ENCODE results near the gene TTLL11.

TTLL11 gene

GRCh38 chr9:121852651-121853616, 240.2 kb downstream of the TTLL11 start:
- DNase-seq (ENCODE audit: low spot score in 2 of 2) (no peak), ATAC-seq (peak; percentile 28)
- Mint-ChIP-seq H3K36me3 (no peaks in the 10 kb centered on the region), H3K9me3 (peaks cover 5% of the 10 kb centered on the region), H3K4me3 (no peak overlapping the region), H3K4me1 (no peaks in the 10 kb centered on the region), H3K27ac (no peak overlapping the region)

GRCh38 chr9:121852241-121852640, 240.9 kb downstream of the TTLL11 start:
- Mint-ChIP-seq H3K4me1 (no peaks in the 10 kb centered on the region), H3K27ac (no peak overlapping the region), H3K9me3 (peaks cover 5% of the 10 kb centered on the region), H3K4me3 (no peak overlapping the region), H3K36me3 (no peaks in the 10 kb centered on the region)
- DNase-seq (ENCODE audit: low spot score in 2 of 2) (no peak), ATAC-seq (no peak)

- ATAC-seq (no peak), DNase-seq (ENCODE audit: low spot score in 2 of 2) (no peak)
- no peaks in the 10 kb centered on the region for H3K4me1 Mint-ChIP-seq
- peaks cover 5% of the 10 kb centered on the region for H3K9me3 Mint-ChIP-seq
- no peaks in the 10 kb centered on the region for H3K36me3 Mint-ChIP-seq
- no peak overlapping the region for H3K4me3 Mint-ChIP-seq
- no peak overlapping the region for H3K27ac Mint-ChIP-seq
Measured at GRCh38 chr9:121851641-121852091, 241.4 kb downstream of the TTLL11 start.

GRCh38 chr9:121850366-121850765, 242.7 kb downstream of the TTLL11 start:
- H3K9me3 Mint-ChIP-seq, result peaks cover 5% of the 10 kb centered on the region
- H3K36me3 Mint-ChIP-seq, result no peaks in the 10 kb centered on the region
- ATAC-seq (no peak), DNase-seq (ENCODE audit: low spot score in 2 of 2) (no peak)
- no peak overlapping the region for H3K27ac Mint-ChIP-seq
- no peaks in the 10 kb centered on the region for H3K4me1 Mint-ChIP-seq
- no peak overlapping the region for H3K4me3 Mint-ChIP-seq

- no peak for DNase-seq (ENCODE audit: low spot score in 2 of 2)
- no peaks in the 10 kb centered on the region for H3K36me3 Mint-ChIP-seq
- no peak overlapping the region for H3K4me3 Mint-ChIP-seq
- H3K4me1 Mint-ChIP-seq, result no peaks in the 10 kb centered on the region
- no peak for ATAC-seq
- H3K9me3 Mint-ChIP-seq, result peaks cover 5% of the 10 kb centered on the region
- no peak overlapping the region for H3K27ac Mint-ChIP-seq
Measured at GRCh38 chr9:121849554-121849953, 243.6 kb downstream of the TTLL11 start.

- ATAC-seq, result no peak
- Mint-ChIP-seq H3K9me3 (peaks cover 5% of the 10 kb centered on the region), H3K4me3 (no peak overlapping the region), H3K36me3 (no peaks in the 10 kb centered on the region), H3K4me1 (no peaks in the 10 kb centered on the region), H3K27ac (no peak overlapping the region)
- no peak for DNase-seq (ENCODE audit: low spot score in 2 of 2)
Measured at GRCh38 chr9:121844562-121844961, 248.5 kb downstream of the TTLL11 start.

- DNase-seq (ENCODE audit: low spot score in 2 of 2) (no peak), ATAC-seq (no peak)
- no peaks in the 10 kb centered on the region for H3K4me1 Mint-ChIP-seq
- no peaks in the 10 kb centered on the region for H3K36me3 Mint-ChIP-seq
- H3K9me3 Mint-ChIP-seq, result peaks cover 4% of the 10 kb centered on the region
- H3K27ac Mint-ChIP-seq, result no peak overlapping the region
- H3K4me3 Mint-ChIP-seq, result no peak overlapping the region
Measured at GRCh38 chr9:121844098-121844497, 249.0 kb downstream of the TTLL11 start.

GRCh38 chr9:121842612-121842978, 250.5 kb downstream of the TTLL11 start:
- ATAC-seq (no peak), DNase-seq (ENCODE audit: low spot score in 2 of 2) (no peak)
- H3K36me3 Mint-ChIP-seq, result no peaks in the 10 kb centered on the region
- H3K4me3 Mint-ChIP-seq, result no peak overlapping the region
- no peak overlapping the region for H3K27ac Mint-ChIP-seq
- no peaks in the 10 kb centered on the region for H3K4me1 Mint-ChIP-seq
- no peaks in the 10 kb centered on the region for H3K9me3 Mint-ChIP-seq

GRCh38 chr9:121841771-121842611, 251.1 kb downstream of the TTLL11 start:
- H3K4me1 Mint-ChIP-seq, result no peaks in the 10 kb centered on the region
- H3K36me3 Mint-ChIP-seq, result no peaks in the 10 kb centered on the region
- H3K27ac Mint-ChIP-seq, result no peak overlapping the region
- DNase-seq (ENCODE audit: low spot score in 2 of 2) (no peak), ATAC-seq (no peak)
- no peak overlapping the region for H3K4me3 Mint-ChIP-seq
- H3K9me3 Mint-ChIP-seq, result no peaks in the 10 kb centered on the region

- Mint-ChIP-seq H3K36me3 (no peaks in the 10 kb centered on the region), H3K4me3 (no peak overlapping the region), H3K27ac (no peak overlapping the region), H3K9me3 (no peaks in the 10 kb centered on the region), H3K4me1 (no peaks in the 10 kb centered on the region)
- peak; percentile 48 for ATAC-seq
- no peak for DNase-seq (ENCODE audit: low spot score in 2 of 2)
Measured at GRCh38 chr9:121840838-121841760, 252.0 kb downstream of the TTLL11 start.

- no peak overlapping the region for H3K27ac Mint-ChIP-seq
- DNase-seq (ENCODE audit: low spot score in 2 of 2) (no peak), ATAC-seq (peak; percentile 51)
- no peaks in the 10 kb centered on the region for H3K9me3 Mint-ChIP-seq
- no peaks in the 10 kb centered on the region for H3K4me1 Mint-ChIP-seq
- H3K36me3 Mint-ChIP-seq, result no peaks in the 10 kb centered on the region
- H3K4me3 Mint-ChIP-seq, result no peak overlapping the region
Measured at GRCh38 chr9:121839726-121840500, 253.2 kb downstream of the TTLL11 start.

GRCh38 chr9:121838746-121839669, 254.1 kb downstream of the TTLL11 start:
- Mint-ChIP-seq H3K4me3 (no peak overlapping the region), H3K4me1 (no peaks in the 10 kb centered on the region), H3K27ac (no peak overlapping the region), H3K36me3 (no peaks in the 10 kb centered on the region), H3K9me3 (no peaks in the 10 kb centered on the region)
- no peak for DNase-seq (ENCODE audit: low spot score in 2 of 2)
- ATAC-seq, result no peak

- H3K4me3 Mint-ChIP-seq, result no peak overlapping the region
- no peak for ATAC-seq
- no peak for DNase-seq (ENCODE audit: low spot score in 2 of 2)
- H3K4me1 Mint-ChIP-seq, result no peaks in the 10 kb centered on the region
- H3K27ac Mint-ChIP-seq, result no peak overlapping the region
- no peaks in the 10 kb centered on the region for H3K9me3 Mint-ChIP-seq
- H3K36me3 Mint-ChIP-seq, result no peaks in the 10 kb centered on the region
Measured at GRCh38 chr9:121837113-121837961, 255.8 kb downstream of the TTLL11 start.

Data from stimulated activated effector memory CD8-positive, alpha-beta T cell treated with anti-CD3 and anti-CD28 coated beads, Interleukin-12 subunit alpha, Interleukin-12 subunit beta, amount 100 ng/mL, for 72 hours (primary cell).